Karpas-422 (cell line): ENCODE results near the gene SSNA1. TPM values are rescaled to one million over a fixed set of nuclear protein-coding genes. Genes with fewer than 3 reads are reported as not detected.

Experiments
- DNase-seq: peaks from one replicate; pipeline ENCODE4 v3.0.0-alpha.2; 2015
- H2AFZ ChIP-seq: fragments of 200-600 bp; sonication (generic); 2 replicates; pipeline ENCODE4 v1.6.1; 2014; ENCODE audit warnings: antibody characterized with exemption, low read length, mixed read lengths
- H3K27ac ChIP-seq: fragments of 200-600 bp; sonication (generic); 2 replicates; pipeline ENCODE4 v1.5.1; 2014; ENCODE audit warnings: mild to moderate bottlenecking, low read length, moderate library complexity
- H3K27me3 ChIP-seq: fragments of 200-600 bp; sonication (generic); 2 replicates; pipeline ENCODE4 v1.6.1; 2014; ENCODE audit warnings: low read length, mixed read lengths
- H3K36me3 ChIP-seq: fragments of 200-600 bp; sonication (generic); 2 replicates; pipeline ENCODE4 v1.6.1; 2014; ENCODE audit warnings: low read length, mixed read lengths; ENCODE audit not compliant: insufficient read depth
- H3K4me1 ChIP-seq: fragments of 200-600 bp; sonication (generic); 2 replicates; pipeline ENCODE4 v1.6.1; 2014; ENCODE audit warnings: mild to moderate bottlenecking, low read length, mixed read lengths
- H3K4me2 ChIP-seq: fragments of 200-600 bp; sonication (generic); 2 replicates; pipeline ENCODE4 v1.6.1; 2014; ENCODE audit warnings: low read length, low read depth, mild to moderate bottlenecking; ENCODE audit not compliant: poor library complexity, severe bottlenecking
- H3K4me3 ChIP-seq: fragments of 200-600 bp; sonication (generic); 2 replicates; pipeline ENCODE4 v1.5.1; 2014; ENCODE audit warnings: mild to moderate bottlenecking, antibody characterized with exemption, low read length, mixed read lengths
- H3K79me2 ChIP-seq: fragments of 200-600 bp; sonication (generic); 2 replicates; pipeline ENCODE4 v1.6.1; 2014; ENCODE audit warnings: mild to moderate bottlenecking, low read length, mixed read lengths
- H3K9ac ChIP-seq: fragments of 200-600 bp; sonication (generic); 2 replicates; pipeline ENCODE4 v1.6.0; 2014; ENCODE audit warnings: low read length
- H3K9me2 ChIP-seq: fragments of 200-600 bp; sonication (generic), shearing (Covaris generic); replicated peaks from 2 replicates; pipeline ENCODE4 v1.6.0; 2014; ENCODE audit warnings: mild to moderate bottlenecking, low read length, moderate library complexity; ENCODE audit not compliant: insufficient read depth
- H3K9me3 ChIP-seq: fragments of 300-700, 200-600 bp; sonication (generic); 2 replicates; pipeline ENCODE4 v1.6.1; 2014; ENCODE audit warnings: low read length, mixed read lengths
- H4K20me1 ChIP-seq: fragments of 200-600 bp; sonication (generic); 2 replicates; pipeline ENCODE4 v1.6.1; 2014; ENCODE audit warnings: mild to moderate bottlenecking, antibody characterized with exemption, low read length, low read depth; ENCODE audit not compliant: insufficient read depth
- total RNA-seq: library from RNA; depleted of rRNA; stranded (reverse); fragments of >200 nt; shearing (Covaris generic); gene quantifications from 2 replicates; pipeline ENCODE4 v1.2.3, GENCODE V29; 2014; ENCODE audit warnings: low replicate concordance

Gene SSNA1
- total RNA-seq, 1 experiment from 2014 or later = 48.9 TPM

GRCh38 chr9:137183980-137184595 lies 4.4 kb upstream of the SSNA1 start:
- H3K9me2 ChIP-seq = no peaks in the 10 kb centered on the region
- H3K27ac ChIP-seq = no peak overlapping the region
- H3K9me3 ChIP-seq = no peaks in the 10 kb centered on the region
- H3K4me3 ChIP-seq = no peak overlapping the region
- H3K9ac ChIP-seq = no peak overlapping the region
- no peak overlapping the region for H3K4me2 ChIP-seq
- H4K20me1 ChIP-seq = peaks cover 8% of the 10 kb centered on the region
- no peaks in the 10 kb centered on the region for H3K36me3 ChIP-seq
- peaks cover 14% of the 10 kb centered on the region for H3K4me1 ChIP-seq
- no peak for DNase-seq
- no peaks in the 10 kb centered on the region for H3K27me3 ChIP-seq
- H2AFZ ChIP-seq = no peak overlapping the region
- peaks cover 18% of the 10 kb centered on the region for H3K79me2 ChIP-seq

DNA sequence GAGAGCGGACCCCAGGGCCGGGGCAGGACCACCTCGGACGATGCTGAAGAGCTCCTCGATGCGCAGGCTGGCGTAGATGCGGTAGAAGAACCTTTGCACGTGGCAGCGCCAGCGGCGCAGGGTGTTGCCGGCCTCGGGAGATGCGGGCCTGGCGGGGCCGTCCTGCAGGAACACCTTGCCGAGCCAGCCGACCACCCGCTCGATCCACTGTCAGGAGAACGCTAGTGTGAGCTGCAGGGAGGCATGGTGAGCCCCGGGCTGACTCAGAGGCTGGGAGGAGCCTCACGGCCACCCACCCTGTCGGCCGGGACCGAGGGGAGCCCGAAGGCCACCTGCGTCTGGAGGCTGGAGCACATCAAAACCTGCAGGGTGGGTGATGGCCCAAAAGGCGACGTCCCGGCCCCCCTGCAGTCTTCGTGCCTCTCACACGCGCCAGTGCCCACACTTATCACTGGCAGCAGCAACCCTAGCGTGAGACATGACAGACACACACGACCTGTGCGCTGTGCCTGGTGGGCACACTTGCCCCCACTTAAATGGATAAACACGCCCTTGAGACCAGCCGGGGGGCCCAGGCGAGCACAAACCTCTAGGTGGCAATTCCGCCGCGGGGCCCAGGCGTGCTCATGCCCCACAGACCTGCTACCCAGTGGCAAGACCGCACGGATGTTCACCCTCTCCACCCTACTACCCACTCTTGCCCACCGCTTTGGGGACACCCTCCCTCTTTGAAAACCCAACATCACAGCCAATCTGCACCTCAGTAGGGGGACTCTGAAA lies 3.4 kb upstream of the SSNA1 start:
- Histone ChIP-seq H2AFZ (no peak overlapping the region), H3K79me2 (peaks cover 25% of the 10 kb centered on the region), H4K20me1 (peaks cover 18% of the 10 kb centered on the region), H3K9ac (no peak overlapping the region), H3K9me3 (no peaks in the 10 kb centered on the region), H3K27ac (no peak overlapping the region), H3K9me2 (no peaks in the 10 kb centered on the region), H3K36me3 (no peaks in the 10 kb centered on the region), H3K4me1 (peaks cover 21% of the 10 kb centered on the region), H3K27me3 (no peaks in the 10 kb centered on the region), H3K4me2 (no peak overlapping the region), H3K4me3 (no peak overlapping the region)
- no peak for DNase-seq

DNA sequence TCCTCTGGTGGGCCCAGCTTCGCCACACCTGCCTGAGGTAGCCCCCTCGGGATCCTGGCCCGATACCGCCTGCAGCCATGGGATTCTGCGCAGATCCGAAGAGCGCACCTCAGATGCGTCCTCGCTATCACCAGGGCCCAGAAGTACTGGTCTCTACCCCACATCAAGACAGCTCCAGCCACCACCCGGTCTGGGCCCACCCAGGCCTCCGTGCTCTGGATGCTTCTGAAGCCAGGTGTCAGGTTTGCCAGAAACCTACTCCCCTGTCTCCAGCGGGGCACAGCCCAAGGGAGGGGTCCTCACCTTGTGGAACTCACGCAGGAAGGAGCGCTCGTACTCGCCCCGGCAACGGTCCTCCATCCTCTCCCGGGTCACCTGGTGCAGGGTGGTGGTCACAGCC lies 2.6 kb upstream of the SSNA1 start:
- H3K27ac ChIP-seq = no peak overlapping the region
- peaks cover 29% of the 10 kb centered on the region for H3K4me1 ChIP-seq
- H3K9ac ChIP-seq = no peak overlapping the region
- H3K4me2 ChIP-seq = no peak overlapping the region
- H3K9me2 ChIP-seq = no peaks in the 10 kb centered on the region
- no peaks in the 10 kb centered on the region for H3K9me3 ChIP-seq
- DNase-seq = no peak
- no peak overlapping the region for H3K4me3 ChIP-seq
- no peaks in the 10 kb centered on the region for H3K27me3 ChIP-seq
- H2AFZ ChIP-seq = no peak overlapping the region
- peaks cover 22% of the 10 kb centered on the region for H4K20me1 ChIP-seq
- H3K36me3 ChIP-seq = no peaks in the 10 kb centered on the region
- H3K79me2 ChIP-seq = peaks cover 33% of the 10 kb centered on the region

DNA sequence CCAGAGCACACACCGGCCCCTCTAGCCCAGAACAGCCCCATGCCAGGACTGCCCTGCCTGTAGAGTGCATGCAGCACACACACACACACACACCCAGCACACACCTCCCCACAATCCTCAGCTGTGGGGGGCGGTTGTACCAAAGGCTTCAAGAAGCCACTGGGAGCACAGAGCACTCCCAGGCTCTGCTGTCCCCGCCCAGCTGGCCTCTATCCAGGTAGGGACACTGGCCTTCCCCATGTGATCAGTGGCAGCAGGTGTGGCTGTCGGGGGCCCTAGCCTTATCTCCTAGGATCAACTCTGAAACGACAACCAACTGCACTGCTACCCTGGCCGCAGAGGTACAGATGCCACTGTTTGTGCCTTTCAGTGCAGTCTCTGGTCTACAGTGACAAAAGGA lies 2.1 kb upstream of the SSNA1 start:
- H3K4me2 ChIP-seq = peak overlapping the region; percentile 77
- no peaks in the 10 kb centered on the region for H3K9me3 ChIP-seq
- no peak overlapping the region for H2AFZ ChIP-seq
- H3K27me3 ChIP-seq = no peaks in the 10 kb centered on the region
- H4K20me1 ChIP-seq = peaks cover 22% of the 10 kb centered on the region
- H3K9ac ChIP-seq = no peak overlapping the region
- no peak for DNase-seq
- no peaks in the 10 kb centered on the region for H3K36me3 ChIP-seq
- H3K9me2 ChIP-seq = no peaks in the 10 kb centered on the region
- peaks cover 32% of the 10 kb centered on the region for H3K4me1 ChIP-seq
- no peak overlapping the region for H3K4me3 ChIP-seq
- no peak overlapping the region for H3K27ac ChIP-seq
- peaks cover 33% of the 10 kb centered on the region for H3K79me2 ChIP-seq

DNA sequence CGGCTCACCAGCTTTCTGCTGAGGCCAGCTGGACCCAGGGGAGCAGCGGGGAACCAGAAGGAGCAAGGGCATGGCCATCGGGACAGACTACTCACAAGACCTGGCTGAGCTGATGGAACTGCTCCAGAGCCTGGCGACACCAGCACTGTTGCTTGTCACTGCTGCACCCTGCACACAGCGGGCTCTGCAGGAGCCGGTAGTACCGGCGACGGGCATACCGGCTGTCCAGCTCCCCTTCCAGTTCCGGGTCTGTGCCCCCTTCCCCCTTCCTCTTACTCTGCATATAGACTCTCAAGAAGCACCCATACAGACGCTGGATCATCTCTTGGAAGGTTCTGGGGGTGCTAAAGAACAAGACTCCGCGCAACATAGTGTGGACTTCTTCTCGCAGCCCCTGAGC lies 1.1 kb upstream of the SSNA1 start:
- Histone ChIP-seq H3K9me2 (no peaks in the 10 kb centered on the region), H3K9me3 (no peaks in the 10 kb centered on the region), H3K4me3 (peak overlapping the region; percentile 87), H2AFZ (no peak overlapping the region), H3K36me3 (no peaks in the 10 kb centered on the region), H4K20me1 (peaks cover 22% of the 10 kb centered on the region), H3K9ac (peak overlapping the region; percentile 86), H3K79me2 (peaks cover 33% of the 10 kb centered on the region), H3K27ac (no peak overlapping the region), H3K27me3 (no peaks in the 10 kb centered on the region), H3K4me1 (peaks cover 32% of the 10 kb centered on the region), H3K4me2 (peak overlapping the region; percentile 77)
- DNase-seq = no peak

GRCh38 chr9:137188086-137188489 lies 388 bp upstream of the SSNA1 start:
- Histone ChIP-seq H3K36me3 (no peaks in the 10 kb centered on the region), H3K27me3 (no peaks in the 10 kb centered on the region), H3K9me2 (no peaks in the 10 kb centered on the region), H3K9me3 (no peaks in the 10 kb centered on the region), H3K79me2 (peaks cover 33% of the 10 kb centered on the region), H3K4me1 (peaks cover 32% of the 10 kb centered on the region), H3K4me2 (peak overlapping the region; percentile 77), H3K9ac (peak overlapping the region; percentile 86), H2AFZ (no peak overlapping the region), H3K27ac (no peak overlapping the region), H4K20me1 (peaks cover 22% of the 10 kb centered on the region), H3K4me3 (peak overlapping the region; percentile 87)
- peak; percentile 40 for DNase-seq

DNA sequence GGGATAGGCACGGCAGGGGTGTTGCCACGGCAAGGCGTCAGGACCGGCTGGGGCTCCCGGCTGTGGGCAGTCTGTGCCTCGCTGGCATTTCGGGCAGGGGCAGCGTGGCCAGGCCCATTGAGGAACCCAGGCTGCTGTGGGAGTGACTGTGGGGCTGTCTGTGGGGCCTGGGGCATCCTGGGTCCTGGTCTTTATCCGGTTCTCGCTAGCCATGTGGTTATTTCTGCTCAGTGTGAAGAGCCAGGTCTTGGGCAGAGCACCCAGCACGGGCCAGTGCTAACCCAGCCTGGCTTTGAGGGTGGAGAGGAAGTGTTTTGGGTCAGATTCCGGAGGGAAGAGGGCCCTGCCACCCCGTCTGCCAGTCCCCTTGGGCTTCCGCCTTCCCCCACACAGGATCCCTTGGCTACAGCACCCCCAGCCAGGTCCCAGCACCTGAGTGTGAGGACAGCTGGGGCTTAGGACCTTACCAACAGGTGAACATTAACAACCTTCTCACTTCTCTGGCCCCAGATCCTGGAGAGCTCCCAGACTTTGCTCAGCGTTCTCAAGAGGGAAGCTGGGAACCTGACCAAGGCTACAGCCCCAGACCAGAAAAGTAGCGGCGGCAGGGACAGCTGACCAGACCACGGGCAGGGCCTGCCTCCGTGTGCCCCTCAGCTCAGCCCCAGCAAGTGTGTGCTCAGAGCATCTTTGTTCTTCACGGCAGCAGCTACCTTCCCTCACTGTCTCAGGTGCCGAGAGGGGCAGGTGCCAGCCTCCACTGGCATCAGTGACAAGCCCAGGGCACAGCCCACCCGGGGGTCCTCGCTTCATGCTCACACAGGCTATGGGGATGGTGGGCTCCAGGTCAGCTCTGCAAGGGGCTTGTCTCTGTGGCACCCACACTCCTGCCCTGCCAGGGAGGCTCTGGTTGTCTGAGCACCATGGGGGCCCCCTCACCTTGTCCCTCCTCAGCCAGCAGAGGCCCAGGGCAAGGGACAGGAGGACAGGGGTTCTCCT lies 1.1 kb downstream of the SSNA1 start:
- DNase-seq = no peak
- Histone ChIP-seq H3K27me3 (no peaks in the 10 kb centered on the region), H3K79me2 (peaks cover 34% of the 10 kb centered on the region), H2AFZ (no peak overlapping the region), H3K4me3 (peak overlapping the region; percentile 87), H3K9me2 (no peaks in the 10 kb centered on the region), H3K4me1 (peaks cover 32% of the 10 kb centered on the region), H3K27ac (peak overlapping the region; percentile 75), H3K9ac (peak overlapping the region; percentile 86), H3K4me2 (peak overlapping the region; percentile 77), H4K20me1 (peaks cover 22% of the 10 kb centered on the region), H3K36me3 (no peaks in the 10 kb centered on the region), H3K9me3 (no peaks in the 10 kb centered on the region)
